NB4 (cell line): ENCODE data around the gene PTPN3.

Experiments used
- CTCF ChIP-seq: IDR thresholded peaks from one replicate; pipeline ENCODE4 v1.5.1; 2012; ENCODE audit warnings: low read depth, low read length
- MAX ChIP-seq: IDR thresholded peaks from 2 replicates; pipeline ENCODE4 v1.6.1; 2011; ENCODE audit warnings: low read depth, low read length
- POLR2A ChIP-seq: IDR thresholded peaks from 2 replicates; pipeline ENCODE4 v1.6.1; 2011; ENCODE audit warnings: mild to moderate bottlenecking; ENCODE audit not compliant: insufficient read length; ENCODE audit errors: extremely low read depth

DNA sequence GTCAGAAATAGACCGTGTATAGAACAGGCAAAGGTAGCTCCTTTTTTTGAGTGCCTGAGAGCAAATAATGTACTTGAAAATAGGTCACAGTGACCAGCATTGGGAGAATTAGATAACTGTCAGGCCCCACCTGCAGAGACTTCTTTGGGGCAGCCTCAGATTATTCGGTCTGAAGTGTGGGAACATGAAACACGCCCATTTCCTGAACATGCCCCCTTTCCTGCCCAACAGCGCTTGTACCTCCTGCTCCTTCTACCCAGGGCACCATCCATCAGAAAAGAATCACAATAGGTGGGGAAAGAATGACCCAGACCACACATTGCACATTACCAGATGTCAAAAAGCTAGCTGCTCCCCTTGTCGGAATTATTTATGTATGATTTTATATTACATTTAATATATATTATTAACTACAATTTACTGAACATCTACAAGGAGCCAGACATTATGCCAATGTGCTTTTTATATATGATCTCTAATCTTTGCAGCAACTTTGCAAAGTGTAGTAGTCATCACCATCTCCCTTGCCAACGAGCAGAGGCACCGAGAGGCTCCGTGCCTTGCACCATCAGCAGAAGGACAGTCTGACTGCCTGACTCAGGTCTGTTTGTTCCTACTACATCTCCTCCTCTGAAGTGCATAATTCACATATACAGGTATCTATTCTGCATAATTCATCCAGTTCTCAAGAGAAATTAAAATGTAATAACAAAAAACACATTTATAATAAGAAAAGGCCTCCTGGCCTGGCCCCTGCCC, 39.5 kb downstream of the PTPN3 start:
- TF ChIP-seq CTCF = no peak
- no peak for TF ChIP-seq POLR2A
- TF ChIP-seq MAX = no peak
